ENCODE data around the gene ARIH1. TPM values are rescaled to one million over a fixed set of nuclear protein-coding genes. Genes with fewer than 3 reads are reported as not detected.

ARIH1 gene
- polyA plus RNA-seq, 1 of the 3 experiments (the other 2 are of a cell fraction) = 48.3 TPM

- H3K9me2 ChIP-seq = no peaks in the 10 kb centered on the region
- no peak overlapping the region; the same call in 1 of the 2 replicates for H3K4me2 ChIP-seq
- H3K4me3 ChIP-seq (ENCODE audit: low read depth in 2 of 2, low read length in 1 of 2) = no peak overlapping the region
- no peaks in the 10 kb centered on the region for H3K27me3 ChIP-seq (ENCODE audit: insufficient read depth)
- no peak overlapping the region for H3K9ac ChIP-seq
- H2AFZ ChIP-seq (ENCODE audit: low read depth) = no peak overlapping the region
- H3K79me2 ChIP-seq (ENCODE audit: insufficient read depth) = peaks cover 100% of the 10 kb centered on the region
- peaks cover 0 to 3% of the 10 kb centered on the region in 2 experiments; a peak in 2 of 4 replicates for H3K4me1 ChIP-seq (ENCODE audit: control insufficient read depth in 1 of 2, insufficient read depth in 2 of 2, low read depth in 1 of 2, low read length in 1 of 2)
- no peak for DNase-seq
- peaks cover 98% of the 10 kb centered on the region for H4K20me1 ChIP-seq (ENCODE audit: insufficient read depth)
- peaks cover 10% of the 10 kb centered on the region for H3F3A ChIP-seq (replicated peaks; ENCODE audit: insufficient read depth)
- POLR2A ChIA-PET = no interaction called here
- CTCF ChIA-PET = no interaction called here
- H3K27ac ChIP-seq (ENCODE audit: low read depth in 2 of 2, low read length in 1 of 2) = no peak overlapping the region
- H3K36me3 ChIP-seq (replicated peaks in 1 of 2; ENCODE audit: control insufficient read depth in 1 of 2, insufficient read depth in 2 of 2, low read length in 1 of 2) = peaks cover 0 to 12% of the 10 kb centered on the region in 2 experiments
- TF ChIP-seq EP300 (IDR thresholded peaks at IDR 0.05; ENCODE audit: borderline replicate concordance in 1 of 2, low read depth in 1 of 2, low read length in 1 of 2) (no peak), ZBTB33 (IDR thresholded peaks at IDR 0.05; ENCODE audit: borderline replicate concordance, low read depth) (no peak), IRF3 (IDR thresholded peaks at IDR 0.05; ENCODE audit: low read depth, low read length) (no peak), FOXM1 (IDR thresholded peaks at IDR 0.05; ENCODE audit: low read depth) (no peak), CHD2 (IDR thresholded peaks at IDR 0.05; ENCODE audit: low read length, partially characterized antibody) (no peak), MEF2A (IDR thresholded peaks at IDR 0.05; ENCODE audit: borderline replicate concordance, low read depth) (no peak), RXRA (IDR thresholded peaks at IDR 0.05; ENCODE audit: borderline replicate concordance, low read depth) (no peak), JUND (IDR thresholded peaks at IDR 0.05) (no peak), RAD21 (IDR thresholded peaks at IDR 0.05; ENCODE audit: low read length) (no peak), TEAD4 (IDR thresholded peaks at IDR 0.05; ENCODE audit: borderline replicate concordance, insufficient read depth) (no peak), RCOR1 (IDR thresholded peaks at IDR 0.05; ENCODE audit: low read length) (no peak), TCF12 (IDR thresholded peaks at IDR 0.05) (no peak), MAX (IDR thresholded peaks at IDR 0.05; ENCODE audit: low read depth) (no peak), EZH2phosphoT487 (IDR thresholded peaks at IDR 0.05; ENCODE audit: borderline replicate concordance, low read depth) (no peak), USF2 (IDR thresholded peaks at IDR 0.05; ENCODE audit: borderline replicate concordance, low read depth, low read length) (no peak), FOXJ3 (CRISPR knock-in tag; IDR thresholded peaks at IDR 0.05) (no peak), GABPA (IDR thresholded peaks at IDR 0.05; ENCODE audit: low read depth) (no peak), PBX3 (IDR thresholded peaks at IDR 0.05) (no peak), GATA2 (CRISPR knock-in tag; IDR thresholded peaks at IDR 0.05) (no peak)
- WGBS (ENCODE audit: low lambda C conversion rate) = 91% methylated on average over 3 of the region's 3 CpGs
- H3K9me3 ChIP-seq = no peaks in the 10 kb centered on the region
Measured at GRCh38 chr15:72486144-72486543, 12.0 kb downstream of the ARIH1 start.

All from SK-N-SH (cell line).